ENCODE measurements around the gene PJA2. TPM values are rescaled to one million over a fixed set of nuclear protein-coding genes. Genes with fewer than 3 reads are reported as not detected.

The PJA2 gene
- total and polyA plus RNA-seq, 2 donors (not counting 3 experiments of a cell fraction or from before 2014, with no cell fraction given) = 24.4 to 64.9 TPM

GRCh38 chr5:109307456-109307855 lies 102.3 kb downstream of the PJA2 start:
- Histone ChIP-seq H4K20me1 (replicated peaks; ENCODE audit: control insufficient read depth, extremely low read depth, insufficient read depth, low read length) (no peaks in the 10 kb centered on the region), H3K9ac (replicated peaks; ENCODE audit: extremely low read depth, insufficient read depth, low read length) (no peak overlapping the region), H3K4me2 (ENCODE audit: insufficient read depth, low read length) (no peak overlapping the region), H3K4me1 (ENCODE audit: control insufficient read depth, extremely low read depth, insufficient read depth, low read length) (no peaks in the 10 kb centered on the region), H3K9me3 (replicated peaks; ENCODE audit: control insufficient read depth, insufficient read depth, low read length) (no peaks in the 10 kb centered on the region), H2AFZ (ENCODE audit: low read depth, low read length) (no peak overlapping the region), H3K27me3 (ENCODE audit: control insufficient read depth in 2 of 2, insufficient read depth in 2 of 2, low read length in 2 of 2) (peaks cover 0 to under 1% of the 10 kb centered on the region in 2 experiments), H3K27ac (ENCODE audit: insufficient read depth, low read depth, low read length) (no peak overlapping the region), H3K9me1 (replicated peaks; ENCODE audit: control insufficient read depth, extremely low read depth, insufficient read depth, low read length) (no peaks in the 10 kb centered on the region), H3K36me3 (ENCODE audit: control insufficient read depth in 2 of 2, extremely low read depth in 1 of 2, insufficient read depth in 2 of 2, low read length in 2 of 2) (no peaks in the 10 kb centered on the region), H3K4me3 (replicated peaks in 1 of 3; ENCODE audit: insufficient read depth in 1 of 3, low read depth in 1 of 3, low read length in 3 of 3) (no peak overlapping the region), H3K79me2 (ENCODE audit: control insufficient read depth, insufficient read depth, low read length) (no peaks in the 10 kb centered on the region)
- BruUV-seq (replicated peaks) = no TSS peak
- intact Hi-C loops (cut with micrococcal nuclease) = no loop called here
- CTCF ChIA-PET = no interaction called here
- dilution Hi-C loops (cut with MboI; ENCODE audit: extremely low pct_ligation_motif_present, low sequenced_read_pairs) = no loop called here
- DNase-seq (ENCODE audit: low read depth, low spot score) = no peak
- TF ChIP-seq POLR2AphosphoS5 (IDR thresholded peaks at IDR 0.05; ENCODE audit: insufficient read depth, low read depth, low read length) (no peak), MAX (IDR thresholded peaks at IDR 0.05; ENCODE audit: insufficient read depth, insufficient read length) (no peak), MYC (IDR thresholded peaks at IDR 0.05; ENCODE audit: low read depth, low read length) (no peak), CTCF (IDR thresholded peaks at IDR 0.05; ENCODE audit: extremely low read depth in 1 of 2, insufficient read depth in 1 of 2, low read depth in 1 of 2, low read length in 2 of 2) (no peak), EZH2 (IDR thresholded peaks at IDR 0.05; ENCODE audit: borderline replicate concordance, low read depth, low read length, severe bottlenecking) (no peak), JUN (IDR thresholded peaks at IDR 0.05; ENCODE audit: borderline replicate concordance, insufficient read depth, insufficient read length, low read depth) (no peak), POLR2A (IDR thresholded peaks at IDR 0.05; ENCODE audit: low read depth, low read length) (no peak), FOS (IDR thresholded peaks at IDR 0.05; ENCODE audit: borderline replicate concordance, insufficient read depth, low read length) (no peak), GATA2 (IDR thresholded peaks at IDR 0.05; ENCODE audit: insufficient read depth, insufficient read length, low read depth, low read length) (no peak)
- POLR2A ChIA-PET = no interaction called here
- FAIRE-seq = no peak

Data from endothelial cell of umbilical vein (primary cell).